NCI-H1694 (cell line): ENCODE data around the gene SYNPO.

Experiments
- DNase-seq: peaks from one replicate; lab custom pipeline; 2025; lab: John Stamatoyannopoulos, UW

SYNPO gene

GRCh38 chr5:150658699-150659265 lies 18.3 kb downstream of the SYNPO start:
- no peak for DNase-seq

GRCh38 chr5:150659360-150660107 lies 19.1 kb downstream of the SYNPO start:
- DNase-seq = no peak

GRCh38 chr5:150660108-150660831 lies 19.8 kb downstream of the SYNPO start:
- DNase-seq = no peak

GRCh38 chr5:150661086-150661485 lies 20.6 kb downstream of the SYNPO start, which contains the start of gene MYOZ3:
Gene MYOZ3, plus strand, starts transcription at chr5:150661251. Its CDS starts 1,691 bp downstream, at chr5:150662942.
- DNase-seq = no peak

- no peak for DNase-seq
These were observed 21.5 kb downstream of the SYNPO start for GRCh38 chr5:150661821-150662596.

GRCh38 chr5:150662731-150663516 lies 22.5 kb downstream of the SYNPO start:
- DNase-seq = no peak

- no peak for DNase-seq
These were observed 23.5 kb downstream of the SYNPO start for GRCh38 chr5:150663936-150664335.

GRCh38 chr5:150665044-150665443 lies 24.6 kb downstream of the SYNPO start:
- no peak for DNase-seq

- DNase-seq = no peak
These were observed 30.0 kb downstream of the SYNPO start for GRCh38 chr5:150670275-150670947.

- DNase-seq = no peak
These were observed 30.5 kb downstream of the SYNPO start for GRCh38 chr5:150670948-150671310.

GRCh38 chr5:150671509-150672236 lies 31.2 kb downstream of the SYNPO start:
- DNase-seq = no peak

GRCh38 chr5:150672237-150672883 lies 31.9 kb downstream of the SYNPO start:
- DNase-seq = no peak

GRCh38 chr5:150672884-150673275 lies 32.4 kb downstream of the SYNPO start:
- no peak for DNase-seq

GRCh38 chr5:150674341-150674821 lies 33.9 kb downstream of the SYNPO start:
- no peak for DNase-seq

- no peak for DNase-seq
These were observed 34.6 kb downstream of the SYNPO start for GRCh38 chr5:150675069-150675468.

- no peak for DNase-seq
These were observed 36.1 kb downstream of the SYNPO start for GRCh38 chr5:150676578-150676977.

- no peak for DNase-seq
These were observed 48.7 kb downstream of the SYNPO start for GRCh38 chr5:150689120-150689519.

GRCh38 chr5:150690760-150691159 lies 50.3 kb downstream of the SYNPO start:
- no peak for DNase-seq

- no peak for DNase-seq
These were observed 51.8 kb downstream of the SYNPO start for GRCh38 chr5:150692276-150692675.

GRCh38 chr5:150694612-150695011 lies 54.2 kb downstream of the SYNPO start:
- no peak for DNase-seq
